HepG2 (cell line): ENCODE measurements around the gene ARID3C. TPM values are rescaled to one million over a fixed set of nuclear protein-coding genes. Genes with fewer than 3 reads are reported as not detected.

ENCODE experiments used
- ATAD3A ChIP-seq: sonication (generic); formaldehyde crosslinking; IDR thresholded peaks from 2 replicates; pipeline ENCODE4 v1.4.0; 2020; ENCODE audit warnings: missing genetic modification reagents
- CCDC6 ChIP-seq: sonication (generic); formaldehyde crosslinking; IDR thresholded peaks from 2 replicates; pipeline ENCODE4 v1.8.1; 2022; ENCODE audit warnings: mild to moderate bottlenecking, missing genetic modification reagents, moderate library complexity
- SMAD3 ChIP-seq: sonication (generic); formaldehyde crosslinking; IDR thresholded peaks from 2 replicates; pipeline ENCODE4 v1.4.0; 2020; ENCODE audit warnings: missing genetic modification reagents
- ZC3H4 ChIP-seq: sonication (generic); formaldehyde crosslinking; IDR thresholded peaks from 2 replicates; pipeline ENCODE4 v1.4.0; 2020; ENCODE audit warnings: missing genetic modification reagents, borderline replicate concordance
- ZMYM3 ChIP-seq: sonication (generic); formaldehyde crosslinking; IDR thresholded peaks from 2 replicates; pipeline ENCODE4 v1.5.1; 2020; ENCODE audit warnings: mild to moderate bottlenecking, missing genetic modification reagents
- polyA plus RNA-seq, 8 experiments: library from polyadenylated mRNA; depleted of rRNA in 3 of 8; stranded (reverse) in 7 of 8; unstranded in 1 of 8; fragments of >200 nt; fragmentation: Illumina TruSeq in 4 of 8; extraction: Trizol in 4 of 8; gene quantifications; 2 replicates each; pipeline versions ENCODE4 v1.2.1 to v1.2.3, GENCODE V29; 2011 to 2016; ENCODE audit warnings: low read depth in 4 of 8, missing spikeins in 1 of 8, mixed read lengths in 1 of 8; ENCODE audit not compliant: insufficient read depth in 1 of 8
- total RNA-seq, 5 experiments: library from RNA; depleted of rRNA; stranded (reverse); fragments of >200 nt; fragmentation: Illumina TruSeq; extraction: Trizol; gene quantifications; 2 replicates each; pipeline ENCODE4 v1.2.3, GENCODE V29; 2016; ENCODE audit warnings: low read depth in 1 of 5
- TF ChIP-seq, protein P1 (sequence below): sonication (generic); formaldehyde crosslinking; IDR thresholded peaks from 2 replicates; pipeline ENCODE4 v1.4.0; 2020; ENCODE audit warnings: mild to moderate bottlenecking, missing genetic modification reagents
- TF ChIP-seq, protein P2 (sequence below): sonication (generic); formaldehyde crosslinking; IDR thresholded peaks from 2 replicates; pipeline ENCODE4 v1.9.0; 2021; ENCODE audit warnings: missing genetic modification reagents, borderline replicate concordance
- TF ChIP-seq, protein P3 (sequence below): sonication (generic); formaldehyde crosslinking; IDR thresholded peaks from 2 replicates; pipeline ENCODE4 v1.4.0; 2020; ENCODE audit warnings: missing genetic modification reagents
- TF ChIP-seq, protein P4 (sequence below): sonication (generic); formaldehyde crosslinking; IDR thresholded peaks from 2 replicates; pipeline ENCODE4 v1.8.1; 2022; ENCODE audit warnings: mild to moderate bottlenecking, missing genetic modification reagents
- TF ChIP-seq, protein P5 (sequence below), 2 experiments: sonication (generic) in 1 of 2; formaldehyde crosslinking in 1 of 2; IDR thresholded peaks; 2 replicates each; pipeline versions ENCODE4 v1.6.1 to v1.9.0; 2014 to 2022; ENCODE audit warnings: antibody characterized with exemption in 1 of 2, borderline replicate concordance in 1 of 2, inconsistent platforms in 1 of 2, low read depth in 1 of 2, missing genetic modification reagents in 1 of 2
- TF ChIP-seq, protein P6 (sequence below): sonication (generic); formaldehyde crosslinking; IDR thresholded peaks from 2 replicates; pipeline ENCODE4 v1.4.0; 2020; ENCODE audit warnings: mild to moderate bottlenecking, missing genetic modification reagents

ARID3C gene
- total and polyA plus RNA-seq, 2 of the 13 experiments (the other 11 are each of a cell fraction or from before 2014, with no cell fraction given) = not detected

DNA sequence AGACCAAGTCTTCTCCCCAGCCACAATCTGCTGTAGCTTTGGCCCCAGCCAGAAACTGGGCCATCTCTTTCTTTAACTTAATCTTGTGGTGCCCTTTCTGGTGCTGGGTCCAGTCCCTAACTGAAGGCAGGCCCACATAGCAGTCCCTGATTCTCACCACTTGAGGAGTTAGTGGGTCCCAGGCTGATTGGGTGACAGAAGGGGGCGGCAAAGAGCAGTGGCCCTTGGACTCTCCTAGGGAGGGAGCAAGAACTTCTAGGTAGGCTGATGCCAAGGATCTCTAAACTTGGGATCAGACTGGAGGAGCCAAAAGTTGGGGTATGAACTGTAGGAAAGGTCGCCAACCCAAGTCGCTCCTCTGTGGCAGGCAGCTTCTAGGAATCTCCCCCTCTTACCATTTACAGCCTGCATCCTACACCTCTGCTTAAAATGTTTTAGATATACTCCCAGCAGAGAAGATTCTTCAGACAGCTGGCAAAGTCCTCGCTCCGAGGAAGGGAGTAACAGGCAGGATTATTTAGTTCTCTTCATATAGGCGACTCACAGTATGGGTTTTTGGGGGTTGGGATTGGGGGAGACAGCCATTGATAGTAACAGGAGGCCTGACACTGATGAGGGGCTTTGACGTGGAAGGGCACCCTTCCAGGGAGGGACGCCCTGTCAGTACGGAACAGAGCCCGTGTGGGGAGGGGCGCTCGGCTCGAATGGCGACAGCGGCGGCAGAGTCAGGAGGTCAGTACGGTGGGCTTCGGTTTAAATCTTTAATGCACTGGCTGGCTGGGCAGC lies 35.6 kb upstream of the ARID3C start (continued):
- TF ChIP-seq, protein P1, sequence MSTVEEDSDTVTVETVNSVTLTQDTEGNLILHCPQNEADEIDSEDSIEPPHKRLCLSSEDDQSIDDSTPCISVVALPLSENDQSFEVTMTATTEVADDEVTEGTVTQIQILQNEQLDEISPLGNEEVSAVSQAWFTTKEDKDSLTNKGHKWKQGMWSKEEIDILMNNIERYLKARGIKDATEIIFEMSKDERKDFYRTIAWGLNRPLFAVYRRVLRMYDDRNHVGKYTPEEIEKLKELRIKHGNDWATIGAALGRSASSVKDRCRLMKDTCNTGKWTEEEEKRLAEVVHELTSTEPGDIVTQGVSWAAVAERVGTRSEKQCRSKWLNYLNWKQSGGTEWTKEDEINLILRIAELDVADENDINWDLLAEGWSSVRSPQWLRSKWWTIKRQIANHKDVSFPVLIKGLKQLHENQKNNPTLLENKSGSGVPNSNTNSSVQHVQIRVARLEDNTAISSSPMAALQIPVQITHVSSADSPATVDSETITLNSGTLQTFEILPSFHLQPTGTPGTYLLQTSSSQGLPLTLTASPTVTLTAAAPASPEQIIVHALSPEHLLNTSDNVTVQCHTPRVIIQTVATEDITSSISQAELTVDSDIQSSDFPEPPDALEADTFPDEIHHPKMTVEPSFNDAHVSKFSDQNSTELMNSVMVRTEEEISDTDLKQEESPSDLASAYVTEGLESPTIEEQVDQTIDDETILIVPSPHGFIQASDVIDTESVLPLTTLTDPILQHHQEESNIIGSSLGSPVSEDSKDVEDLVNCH (CRISPR knock-in tag) = no peak
- TF ChIP-seq, protein P2, sequence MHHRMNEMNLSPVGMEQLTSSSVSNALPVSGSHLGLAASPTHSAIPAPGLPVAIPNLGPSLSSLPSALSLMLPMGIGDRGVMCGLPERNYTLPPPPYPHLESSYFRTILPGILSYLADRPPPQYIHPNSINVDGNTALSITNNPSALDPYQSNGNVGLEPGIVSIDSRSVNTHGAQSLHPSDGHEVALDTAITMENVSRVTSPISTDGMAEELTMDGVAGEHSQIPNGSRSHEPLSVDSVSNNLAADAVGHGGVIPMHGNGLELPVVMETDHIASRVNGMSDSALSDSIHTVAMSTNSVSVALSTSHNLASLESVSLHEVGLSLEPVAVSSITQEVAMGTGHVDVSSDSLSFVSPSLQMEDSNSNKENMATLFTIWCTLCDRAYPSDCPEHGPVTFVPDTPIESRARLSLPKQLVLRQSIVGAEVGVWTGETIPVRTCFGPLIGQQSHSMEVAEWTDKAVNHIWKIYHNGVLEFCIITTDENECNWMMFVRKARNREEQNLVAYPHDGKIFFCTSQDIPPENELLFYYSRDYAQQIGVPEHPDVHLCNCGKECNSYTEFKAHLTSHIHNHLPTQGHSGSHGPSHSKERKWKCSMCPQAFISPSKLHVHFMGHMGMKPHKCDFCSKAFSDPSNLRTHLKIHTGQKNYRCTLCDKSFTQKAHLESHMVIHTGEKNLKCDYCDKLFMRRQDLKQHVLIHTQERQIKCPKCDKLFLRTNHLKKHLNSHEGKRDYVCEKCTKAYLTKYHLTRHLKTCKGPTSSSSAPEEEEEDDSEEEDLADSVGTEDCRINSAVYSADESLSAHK (CRISPR knock-in tag) = no peak
- TF ChIP-seq ATAD3A (CRISPR knock-in tag) = no peak
- TF ChIP-seq, protein P3, sequence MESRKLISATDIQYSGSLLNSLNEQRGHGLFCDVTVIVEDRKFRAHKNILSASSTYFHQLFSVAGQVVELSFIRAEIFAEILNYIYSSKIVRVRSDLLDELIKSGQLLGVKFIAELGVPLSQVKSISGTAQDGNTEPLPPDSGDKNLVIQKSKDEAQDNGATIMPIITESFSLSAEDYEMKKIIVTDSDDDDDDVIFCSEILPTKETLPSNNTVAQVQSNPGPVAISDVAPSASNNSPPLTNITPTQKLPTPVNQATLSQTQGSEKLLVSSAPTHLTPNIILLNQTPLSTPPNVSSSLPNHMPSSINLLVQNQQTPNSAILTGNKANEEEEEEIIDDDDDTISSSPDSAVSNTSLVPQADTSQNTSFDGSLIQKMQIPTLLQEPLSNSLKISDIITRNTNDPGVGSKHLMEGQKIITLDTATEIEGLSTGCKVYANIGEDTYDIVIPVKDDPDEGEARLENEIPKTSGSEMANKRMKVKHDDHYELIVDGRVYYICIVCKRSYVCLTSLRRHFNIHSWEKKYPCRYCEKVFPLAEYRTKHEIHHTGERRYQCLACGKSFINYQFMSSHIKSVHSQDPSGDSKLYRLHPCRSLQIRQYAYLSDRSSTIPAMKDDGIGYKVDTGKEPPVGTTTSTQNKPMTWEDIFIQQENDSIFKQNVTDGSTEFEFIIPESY = no peak
- TF ChIP-seq, protein P4, sequence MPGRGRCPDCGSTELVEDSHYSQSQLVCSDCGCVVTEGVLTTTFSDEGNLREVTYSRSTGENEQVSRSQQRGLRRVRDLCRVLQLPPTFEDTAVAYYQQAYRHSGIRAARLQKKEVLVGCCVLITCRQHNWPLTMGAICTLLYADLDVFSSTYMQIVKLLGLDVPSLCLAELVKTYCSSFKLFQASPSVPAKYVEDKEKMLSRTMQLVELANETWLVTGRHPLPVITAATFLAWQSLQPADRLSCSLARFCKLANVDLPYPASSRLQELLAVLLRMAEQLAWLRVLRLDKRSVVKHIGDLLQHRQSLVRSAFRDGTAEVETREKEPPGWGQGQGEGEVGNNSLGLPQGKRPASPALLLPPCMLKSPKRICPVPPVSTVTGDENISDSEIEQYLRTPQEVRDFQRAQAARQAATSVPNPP (CRISPR knock-in tag) = no peak
- no peak for TF ChIP-seq SMAD3 (CRISPR knock-in tag)
- TF ChIP-seq, protein P5, sequence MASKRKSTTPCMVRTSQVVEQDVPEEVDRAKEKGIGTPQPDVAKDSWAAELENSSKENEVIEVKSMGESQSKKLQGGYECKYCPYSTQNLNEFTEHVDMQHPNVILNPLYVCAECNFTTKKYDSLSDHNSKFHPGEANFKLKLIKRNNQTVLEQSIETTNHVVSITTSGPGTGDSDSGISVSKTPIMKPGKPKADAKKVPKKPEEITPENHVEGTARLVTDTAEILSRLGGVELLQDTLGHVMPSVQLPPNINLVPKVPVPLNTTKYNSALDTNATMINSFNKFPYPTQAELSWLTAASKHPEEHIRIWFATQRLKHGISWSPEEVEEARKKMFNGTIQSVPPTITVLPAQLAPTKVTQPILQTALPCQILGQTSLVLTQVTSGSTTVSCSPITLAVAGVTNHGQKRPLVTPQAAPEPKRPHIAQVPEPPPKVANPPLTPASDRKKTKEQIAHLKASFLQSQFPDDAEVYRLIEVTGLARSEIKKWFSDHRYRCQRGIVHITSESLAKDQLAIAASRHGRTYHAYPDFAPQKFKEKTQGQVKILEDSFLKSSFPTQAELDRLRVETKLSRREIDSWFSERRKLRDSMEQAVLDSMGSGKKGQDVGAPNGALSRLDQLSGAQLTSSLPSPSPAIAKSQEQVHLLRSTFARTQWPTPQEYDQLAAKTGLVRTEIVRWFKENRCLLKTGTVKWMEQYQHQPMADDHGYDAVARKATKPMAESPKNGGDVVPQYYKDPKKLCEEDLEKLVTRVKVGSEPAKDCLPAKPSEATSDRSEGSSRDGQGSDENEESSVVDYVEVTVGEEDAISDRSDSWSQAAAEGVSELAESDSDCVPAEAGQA (IDR thresholded peaks at IDR 0.05; ENCODE audit: low read depth) = no peak
- TF ChIP-seq, protein P5 (CRISPR knock-in tag; IDR thresholded peaks at IDR 0.05; ENCODE audit: borderline replicate concordance) = no peak
- no peak for TF ChIP-seq CCDC6 (CRISPR knock-in tag)
- TF ChIP-seq, protein P6, sequence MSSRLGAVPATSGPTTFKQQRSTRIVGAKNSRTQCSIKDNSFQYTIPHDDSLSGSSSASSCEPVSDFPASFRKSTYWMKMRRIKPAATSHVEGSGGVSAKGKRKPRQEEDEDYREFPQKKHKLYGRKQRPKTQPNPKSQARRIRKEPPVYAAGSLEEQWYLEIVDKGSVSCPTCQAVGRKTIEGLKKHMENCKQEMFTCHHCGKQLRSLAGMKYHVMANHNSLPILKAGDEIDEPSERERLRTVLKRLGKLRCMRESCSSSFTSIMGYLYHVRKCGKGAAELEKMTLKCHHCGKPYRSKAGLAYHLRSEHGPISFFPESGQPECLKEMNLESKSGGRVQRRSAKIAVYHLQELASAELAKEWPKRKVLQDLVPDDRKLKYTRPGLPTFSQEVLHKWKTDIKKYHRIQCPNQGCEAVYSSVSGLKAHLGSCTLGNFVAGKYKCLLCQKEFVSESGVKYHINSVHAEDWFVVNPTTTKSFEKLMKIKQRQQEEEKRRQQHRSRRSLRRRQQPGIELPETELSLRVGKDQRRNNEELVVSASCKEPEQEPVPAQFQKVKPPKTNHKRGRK (CRISPR knock-in tag) = no peak
- no peak for TF ChIP-seq ZMYM3 (CRISPR knock-in tag)
- no peak for TF ChIP-seq ZC3H4 (CRISPR knock-in tag)
